Measurements from ENCODE around the gene VPS18.

Gene VPS18

GRCh38 chr15:40900256-40901052, 6.2 kb downstream of the VPS18 start:
- DNase-seq (ENCODE audit: low read depth, low spot score) = no peak

GRCh38 chr15:40901053-40901443, 6.8 kb downstream of the VPS18 start:
- DNase-seq (ENCODE audit: low read depth, low spot score) = no peak

- no peak for DNase-seq (ENCODE audit: low read depth, low spot score)
Measured at GRCh38 chr15:40902605-40903561, 8.6 kb downstream of the VPS18 start.

GRCh38 chr15:40904552-40905201, 10.4 kb downstream of the VPS18 start:
- DNase-seq (ENCODE audit: low read depth, low spot score) = no peak

GRCh38 chr15:40906091-40906990, 12.1 kb downstream of the VPS18 start:
- peak; percentile 94 for DNase-seq (ENCODE audit: low read depth, low spot score)

GRCh38 chr15:40906991-40907802, 12.9 kb downstream of the VPS18 start:
- peak; percentile 55 for DNase-seq (ENCODE audit: low read depth, low spot score)

GRCh38 chr15:40908095-40908494, 13.8 kb downstream of the VPS18 start:
- DNase-seq (ENCODE audit: low read depth, low spot score) = no peak

- no peak for DNase-seq (ENCODE audit: low read depth, low spot score)
Measured at GRCh38 chr15:40909662-40910630, 15.7 kb downstream of the VPS18 start.

- no peak for DNase-seq (ENCODE audit: low read depth, low spot score)
Measured at GRCh38 chr15:40911141-40911540, 16.9 kb downstream of the VPS18 start.

GRCh38 chr15:40911693-40912092, 17.4 kb downstream of the VPS18 start:
- no peak for DNase-seq (ENCODE audit: low read depth, low spot score)

GRCh38 chr15:40912478-40912877, 18.2 kb downstream of the VPS18 start:
- DNase-seq (ENCODE audit: low read depth, low spot score) = no peak

GRCh38 chr15:40914013-40914412, 19.8 kb downstream of the VPS18 start:
- DNase-seq (ENCODE audit: low read depth, low spot score) = no peak

- DNase-seq (ENCODE audit: low read depth, low spot score) = no peak
Measured at GRCh38 chr15:40914486-40914885, 20.2 kb downstream of the VPS18 start.

GRCh38 chr15:40915116-40915661, 20.9 kb downstream of the VPS18 start:
- no peak for DNase-seq (ENCODE audit: low read depth, low spot score)

- DNase-seq (ENCODE audit: low read depth, low spot score) = no peak
Measured at GRCh38 chr15:40915679-40916078, 21.4 kb downstream of the VPS18 start.

- no peak for DNase-seq (ENCODE audit: low read depth, low spot score)
Measured at GRCh38 chr15:40917585-40917984, 23.3 kb downstream of the VPS18 start.

GRCh38 chr15:40918146-40918798, 24.0 kb downstream of the VPS18 start:
- DNase-seq (ENCODE audit: low read depth, low spot score) = no peak

GRCh38 chr15:40918799-40919392, 24.6 kb downstream of the VPS18 start:
- peak; percentile 52 for DNase-seq (ENCODE audit: low read depth, low spot score)

Data from astrocyte of the hippocampus (primary cell).